Ovary (tissue), 3 donors: ENCODE measurements around the gene USP47.

Experiments used
- CTCF ChIP-seq, 3 donors: fragments of 450-650 bp in 2 of 3; fragments of 200-600 bp in 1 of 3; IDR thresholded peaks; one replicate each; pipeline versions ENCODE4 v1.5.1 to v1.8.0; 2016 to 2022; ENCODE audit warnings: antibody characterized with exemption in 3 of 3, mild to moderate bottlenecking in 1 of 3
- EP300 ChIP-seq: sonication (generic); formaldehyde crosslinking; IDR thresholded peaks from one replicate; pipeline ENCODE4 v1.6.1; 2017; ENCODE audit warnings: antibody characterized with exemption
- POLR2A ChIP-seq: fragments of 450-650 bp; IDR thresholded peaks from one replicate; pipeline ENCODE4 v1.6.1; 2017; ENCODE audit warnings: antibody characterized with exemption, mild to moderate bottlenecking, moderate library complexity
- donor health status: DM: no; HTN: no; CAD: no.

DNA sequence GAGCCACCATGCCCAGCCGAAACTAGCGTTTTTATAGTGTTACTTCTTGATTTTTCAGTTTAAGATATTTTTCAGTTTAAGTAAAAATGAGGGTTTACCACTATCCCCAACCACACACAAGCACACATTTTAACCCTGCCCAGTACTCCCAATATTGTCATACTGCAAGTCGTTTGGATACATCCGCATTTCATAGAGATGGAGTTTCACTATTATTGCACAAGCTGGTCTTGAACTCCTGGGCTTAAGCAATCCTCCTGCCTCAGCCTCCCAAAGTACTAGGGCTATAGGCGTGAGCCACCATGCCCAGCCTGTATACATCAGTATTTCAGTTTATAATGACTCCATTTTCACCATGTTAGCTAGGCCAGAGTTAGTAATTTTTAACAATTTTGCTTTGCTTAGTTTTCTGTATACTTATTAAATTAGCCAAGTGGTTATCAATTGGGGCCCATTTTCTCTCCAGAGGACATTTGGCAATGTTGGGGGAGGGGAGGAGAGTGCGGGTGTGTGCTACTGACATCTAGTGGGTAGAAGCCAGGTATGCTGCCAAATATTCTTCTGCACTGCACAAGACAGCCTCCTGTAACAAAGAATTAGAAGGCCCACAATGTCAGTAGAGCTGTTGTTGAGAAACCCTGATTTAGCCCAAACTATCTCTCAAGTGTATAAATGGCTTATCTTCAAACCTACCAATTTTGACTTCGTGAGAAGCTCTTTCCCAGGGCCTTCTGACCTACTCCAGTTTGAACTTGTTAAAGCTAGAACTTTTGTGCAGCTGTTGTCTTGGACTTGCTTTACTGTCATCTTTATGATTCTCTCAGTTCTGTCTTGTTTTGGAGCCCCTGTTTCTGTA, 7.3 kb downstream of the USP47 start:
- TF ChIP-seq CTCF (IDR thresholded peaks at IDR 0.05) = no peak
- TF ChIP-seq POLR2A = no peak
- no peak for TF ChIP-seq EP300
